GM12891 (cell line): Measurements from ENCODE around the gene BCAR3.

Experiments
- POLR2A ChIP-seq: IDR thresholded peaks from 2 replicates; pipeline ENCODE4 v1.6.1; 2011; ENCODE audit warnings: low read depth, low read length, control low read depth
- TAF1 ChIP-seq: IDR thresholded peaks from 2 replicates; pipeline ENCODE4 v1.6.1; 2011; ENCODE audit warnings: low read depth, low read length, control low read depth

DNA sequence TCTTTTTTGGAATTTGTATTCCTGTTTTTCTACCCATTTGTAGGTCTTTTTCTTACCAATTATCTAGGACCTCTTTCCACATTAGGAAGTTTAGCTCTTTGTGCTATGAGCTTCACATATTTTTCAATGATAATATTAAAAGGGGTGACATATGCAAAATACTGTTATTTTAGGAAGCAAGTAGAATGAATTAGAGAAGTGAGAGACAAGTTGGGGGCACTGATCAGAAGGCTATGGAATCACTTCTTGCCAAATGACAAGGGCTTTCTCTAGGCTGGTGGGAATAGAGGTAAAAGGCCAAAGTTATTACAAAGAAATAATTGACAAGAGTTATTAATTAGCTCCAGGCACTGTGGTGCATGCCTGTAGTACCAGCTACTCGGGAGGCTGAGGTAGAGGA, 4.3 kb upstream of the BCAR3 start:
- TF ChIP-seq POLR2A, result no peak
- no peak for TF ChIP-seq TAF1
